Measurements from ENCODE around the gene WDR27.

The WDR27 gene

DNA sequence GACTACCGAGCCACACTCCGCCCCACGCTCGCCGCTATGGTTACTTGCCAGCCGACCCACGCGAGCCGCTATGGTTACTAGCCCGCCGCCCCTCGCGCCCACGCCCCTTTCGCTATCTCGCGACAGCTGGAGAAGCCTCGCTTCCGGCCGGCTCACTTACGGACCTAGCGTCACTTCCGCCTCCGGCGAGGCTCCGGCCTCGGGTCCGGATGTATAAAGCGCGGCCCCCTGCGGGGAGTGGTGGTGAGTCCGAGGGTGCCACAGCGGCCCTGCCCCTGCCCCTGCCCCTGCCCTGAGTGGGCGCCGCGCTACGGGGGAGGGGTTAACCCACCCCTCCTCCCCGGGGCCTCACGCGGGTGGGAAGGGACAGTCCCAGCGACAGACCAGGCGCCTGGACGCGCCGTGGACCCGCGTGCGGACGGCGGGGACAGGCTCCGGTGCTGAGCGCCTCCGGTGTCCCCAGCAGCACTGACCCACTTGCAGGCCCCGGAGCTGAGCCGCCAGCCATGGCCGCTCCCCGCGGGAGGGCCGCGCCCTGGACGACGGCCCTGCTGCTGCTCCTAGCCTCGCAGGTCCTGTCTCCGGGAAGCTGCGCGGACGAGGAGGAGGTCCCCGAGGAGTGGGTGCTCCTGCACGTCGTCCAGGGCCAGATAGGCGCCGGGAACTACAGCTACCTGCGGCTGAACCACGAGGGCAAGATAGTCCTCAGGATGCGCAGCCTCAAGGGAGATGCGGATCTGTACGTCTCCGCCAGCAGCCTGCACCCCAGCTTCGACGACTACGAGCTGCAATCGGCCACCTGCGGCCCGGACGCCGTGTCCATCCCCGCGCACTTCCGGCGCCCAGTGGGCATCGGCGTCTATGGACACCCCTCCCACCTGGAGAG lies at the start of gene WDR27, which contains the start of gene C6orf120:
WDR27 (minus strand) TSS at position 76 of the 886 bp plus-strand sequence. CDS start 13,024 bp downstream, outside the sequence.
C6orf120 (plus strand) TSS at position 173 of the 886 bp plus-strand sequence; CDS start at position 507, 334 bp downstream.
- peak; percentile 96 for DNase-seq

DNA sequence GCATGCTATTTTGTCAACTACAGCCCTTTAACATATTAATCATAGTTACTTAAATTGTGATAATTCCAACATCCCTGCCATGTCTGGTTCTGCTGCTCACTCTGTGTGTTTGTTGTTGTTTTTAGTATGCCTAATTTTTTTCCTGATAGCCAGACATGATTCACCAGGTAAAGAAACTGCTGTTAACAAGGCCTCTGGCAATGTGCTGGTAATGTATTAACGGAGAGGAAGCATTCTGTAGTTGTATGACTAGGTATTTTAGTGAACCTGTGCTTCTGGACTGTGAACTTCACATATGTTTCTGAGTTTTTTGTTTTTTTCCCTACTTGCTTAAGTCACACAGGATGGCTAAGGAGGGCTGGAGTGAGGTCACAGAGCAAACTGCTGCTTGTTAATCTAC lies 44.7 kb upstream of the WDR27 start:
- no peak for DNase-seq

GRCh38 chr6:169745405-169745804 lies 43.6 kb upstream of the WDR27 start:
- DNase-seq: no peak

DNA sequence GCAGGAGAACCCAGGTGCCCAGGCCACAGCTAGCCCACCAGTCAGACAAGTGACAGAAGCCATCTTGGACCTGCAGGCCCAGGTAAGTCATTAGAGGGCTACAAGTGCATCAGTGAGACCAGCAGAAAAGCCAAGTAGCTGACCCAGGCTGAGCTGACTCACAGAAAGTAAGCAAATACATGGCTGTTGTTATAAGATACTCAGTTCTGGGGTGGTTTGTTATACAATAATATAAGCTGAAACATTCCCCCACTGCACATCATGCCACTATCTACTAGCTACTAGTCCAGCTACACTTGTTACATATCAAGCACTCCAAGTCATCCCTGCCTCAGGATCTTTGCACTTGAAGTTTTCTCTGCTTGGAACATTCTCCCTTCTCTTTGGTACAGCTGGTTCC lies 39.5 kb upstream of the WDR27 start:
- no peak for DNase-seq

DNA sequence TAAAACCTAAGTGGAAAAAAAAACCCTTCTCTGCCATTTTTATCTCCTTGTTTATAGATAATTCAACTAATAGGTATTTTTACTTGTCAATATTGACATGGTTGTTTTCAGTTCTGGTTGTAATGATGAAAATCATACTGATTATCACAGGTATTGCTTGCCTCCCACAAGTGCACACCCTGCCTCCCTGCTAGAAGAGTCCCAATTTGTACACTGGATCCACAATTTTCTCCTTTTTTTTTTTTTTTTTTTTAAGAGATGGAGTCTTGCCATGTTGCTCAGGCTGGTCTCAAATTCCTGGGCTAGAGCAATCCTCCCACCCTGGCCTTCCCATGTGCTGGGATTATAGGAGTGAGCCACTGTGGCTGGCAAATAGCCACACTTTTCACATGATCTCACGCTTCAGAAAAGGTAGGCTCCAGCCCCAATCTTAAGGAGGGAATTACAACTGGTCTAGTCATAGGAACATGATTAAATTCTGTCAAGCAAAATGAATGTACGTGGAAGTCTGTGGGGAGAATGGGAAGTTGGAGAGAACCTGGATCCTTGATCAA lies 37.2 kb upstream of the WDR27 start:
- DNase-seq: no peak

GRCh38 chr6:169738204-169738975 lies 36.6 kb upstream of the WDR27 start:
- no peak for DNase-seq

- DNase-seq: no peak
Measured at GRCh38 chr6:169729961-169730360, 28.1 kb upstream of the WDR27 start.

- no peak for DNase-seq
Measured at GRCh38 chr6:169726963-169727362, 25.1 kb upstream of the WDR27 start.

GRCh38 chr6:169726049-169726400 lies 24.2 kb upstream of the WDR27 start:
- no peak for DNase-seq

GRCh38 chr6:169725125-169726048 lies 23.6 kb upstream of the WDR27 start:
- DNase-seq: no peak

GRCh38 chr6:169724494-169725124 lies 22.8 kb upstream of the WDR27 start, which contains the start of gene PHF10:
Gene PHF10, minus strand, starts transcription at chr6:169724500. Its CDS starts 569 bp downstream, at chr6:169723931.
- peak; percentile 64 for DNase-seq

DNA sequence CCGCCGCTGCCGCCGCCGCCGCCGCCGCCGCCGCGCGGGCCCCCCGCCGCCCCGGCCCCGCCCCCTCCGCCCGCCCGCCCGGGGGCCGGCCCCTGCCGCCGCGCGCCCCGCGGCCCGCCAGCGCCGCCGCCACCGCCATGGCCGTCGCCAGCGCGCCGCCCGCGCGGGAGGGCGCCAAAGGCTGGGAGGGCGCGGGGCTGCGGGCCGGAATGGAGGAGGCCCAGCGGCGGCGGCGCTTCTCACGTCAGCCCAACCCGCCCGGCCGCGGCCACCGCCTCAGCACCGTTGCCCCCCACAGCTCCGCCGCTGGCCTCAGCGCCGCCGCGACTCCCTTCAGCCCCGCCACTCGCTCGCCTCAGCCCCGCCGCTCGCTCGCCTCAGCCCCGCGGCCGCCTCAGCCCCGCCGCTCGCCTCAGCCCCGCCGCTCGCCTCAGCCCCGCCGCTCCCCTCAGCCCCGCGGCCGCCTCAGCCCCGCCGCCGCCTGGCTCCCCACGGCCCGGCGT lies 22.2 kb upstream of the WDR27 start:
- DNase-seq: peak; percentile 35

GRCh38 chr6:169723200-169723909 lies 21.5 kb upstream of the WDR27 start:
- peak; percentile 55 for DNase-seq

DNA sequence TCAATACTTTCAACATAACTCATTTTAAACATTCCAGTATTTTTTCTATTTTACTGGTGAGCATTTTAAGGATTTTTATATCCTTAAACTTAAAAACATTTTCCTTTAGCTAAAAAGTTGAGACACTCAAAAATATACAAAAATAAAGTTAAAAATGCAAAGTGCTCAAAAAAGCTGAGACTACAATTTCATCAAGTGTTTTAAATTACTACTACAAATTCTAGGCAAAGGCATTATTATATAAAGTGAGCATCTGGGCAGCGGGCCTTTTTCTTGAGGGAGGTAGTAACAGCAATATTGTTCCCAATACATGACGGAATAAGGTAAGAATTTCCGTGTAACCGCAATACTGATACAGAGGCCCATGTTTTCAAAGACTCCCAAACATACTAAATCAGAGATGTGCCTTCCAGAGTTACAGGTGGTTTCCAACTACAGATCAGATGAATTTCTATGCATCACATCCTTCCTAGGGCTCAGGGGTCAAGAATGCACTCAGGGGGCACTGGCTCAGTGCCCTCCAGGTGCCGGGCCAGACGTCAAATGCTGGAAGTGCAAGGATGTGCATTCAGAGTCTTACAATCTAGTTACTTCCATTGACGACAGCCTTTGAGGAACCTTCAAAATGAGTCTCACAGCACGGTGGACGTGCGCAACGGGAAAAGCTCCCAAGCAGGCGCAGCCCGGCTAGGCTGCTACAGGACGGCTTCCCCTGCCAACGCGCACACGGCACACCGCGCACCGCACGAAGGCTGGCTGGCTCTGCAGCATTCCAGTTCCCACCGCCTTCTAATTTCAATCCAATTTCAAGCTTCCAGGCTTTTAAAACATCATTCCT lies 20.8 kb upstream of the WDR27 start:
- DNase-seq: peak; percentile 34

DNA sequence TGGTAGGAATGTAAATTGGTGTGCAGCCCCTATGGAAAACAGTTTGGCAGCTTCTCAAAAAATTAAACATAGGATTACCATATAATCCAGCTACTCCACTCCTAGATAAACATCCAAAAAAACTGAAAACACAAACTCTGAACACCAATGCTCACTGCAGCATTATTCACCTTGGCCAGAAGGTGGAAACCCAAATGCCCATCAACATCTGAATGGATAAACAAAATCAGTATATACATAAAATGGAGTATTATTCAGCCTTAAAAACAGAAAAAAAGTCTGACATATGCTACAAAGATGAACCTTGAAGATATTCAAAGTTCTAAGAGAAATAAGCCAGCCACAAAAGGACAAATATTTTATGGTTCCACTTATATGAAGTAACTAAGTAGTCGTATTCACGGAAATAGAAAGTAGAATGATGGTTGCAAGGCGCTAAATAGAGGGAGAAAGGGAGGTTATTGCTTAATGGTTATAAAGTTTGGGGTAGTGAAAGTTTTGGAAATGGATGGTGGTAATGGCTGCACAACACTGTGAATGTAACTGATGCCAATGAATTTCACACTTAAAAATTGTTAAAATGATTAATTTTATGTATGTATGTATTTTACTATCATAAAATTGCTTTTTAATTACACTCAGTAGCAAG lies 18.5 kb upstream of the WDR27 start:
- no peak for DNase-seq

- DNase-seq: no peak
Measured at GRCh38 chr6:169719117-169719516, 17.3 kb upstream of the WDR27 start.

DNA sequence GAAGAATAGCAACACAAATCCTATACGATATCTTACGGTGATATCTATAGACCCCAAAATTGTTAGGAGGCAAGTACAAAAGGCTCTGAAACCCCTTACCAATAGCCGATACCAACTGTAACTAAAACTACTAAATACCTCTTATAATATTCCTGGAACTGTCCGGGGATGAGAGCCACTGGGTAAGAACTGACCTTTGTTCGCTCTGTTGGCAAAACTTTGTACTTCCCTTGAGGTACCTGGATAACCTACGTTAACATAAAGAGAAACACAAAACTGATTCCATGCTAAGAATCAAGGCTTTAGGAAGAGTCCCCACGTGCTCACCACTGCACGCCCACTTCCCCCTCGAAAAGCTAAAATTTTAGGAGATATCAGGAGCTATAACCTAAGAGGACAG lies 12.8 kb upstream of the WDR27 start:
- no peak for DNase-seq

- no peak for DNase-seq
Measured at GRCh38 chr6:169714178-169714577, 12.3 kb upstream of the WDR27 start.

GRCh38 chr6:169710009-169710408 lies 8.2 kb upstream of the WDR27 start:
- DNase-seq: no peak

Data from activated CD4-positive, alpha-beta T cell treated with anti-CD3 and anti-CD28 coated beads, Interleukin-2, amount 50 U/mL, for 1 hour (primary cell).